SK-N-SH (cell line): Measurements from ENCODE around the gene PGGHG.

Experiments
- EP300 ChIP-seq, 2 experiments: IDR thresholded peaks; 2 replicates each; pipeline versions ENCODE4 v1.4.0 to v1.6.1; 2012; ENCODE audit warnings: borderline replicate concordance in 1 of 2, low read depth in 1 of 2, low read length in 1 of 2
- EZH2phosphoT487 ChIP-seq: fragments of 200-600 bp; sonication (generic); IDR thresholded peaks from 2 replicates; pipeline ENCODE4 v1.6.1; 2017; ENCODE audit warnings: low read depth, mixed run types, mild to moderate bottlenecking, antibody characterized with exemption, moderate library complexity, borderline replicate concordance
- FOXM1 ChIP-seq: IDR thresholded peaks from 2 replicates; pipeline ENCODE4 v1.4.0; 2012; ENCODE audit warnings: low read depth, mild to moderate bottlenecking
- NFIC ChIP-seq: IDR thresholded peaks from 2 replicates; pipeline ENCODE4 v1.4.0; 2012; ENCODE audit warnings: borderline replicate concordance
- POLR2AphosphoS5 ChIP-seq: IDR thresholded peaks from 2 replicates; pipeline ENCODE4 v1.6.1; 2012; ENCODE audit warnings: low read depth, low read length
- RXRA ChIP-seq: IDR thresholded peaks from 2 replicates; pipeline ENCODE4 v1.4.0; 2012; ENCODE audit warnings: low read depth, mild to moderate bottlenecking, borderline replicate concordance
- SMC3 ChIP-seq: IDR thresholded peaks from 2 replicates; pipeline ENCODE4 v1.6.1; 2012; ENCODE audit warnings: low read depth, low read length, improper control_type of control experiment
- TAF1 ChIP-seq: IDR thresholded peaks from 2 replicates; pipeline ENCODE4 v1.6.1; 2012; ENCODE audit warnings: low read depth, mild to moderate bottlenecking, low read length, moderate library complexity, borderline replicate concordance
- TF ChIP-seq, protein P1 (sequence below): fragments of 200-600 bp; sonication (generic); IDR thresholded peaks from 2 replicates; pipeline ENCODE4 v1.6.1; 2017; ENCODE audit warnings: antibody characterized with exemption, mild to moderate bottlenecking, moderate library complexity
- TF ChIP-seq, protein P2 (sequence below): IDR thresholded peaks from 2 replicates; pipeline ENCODE4; 2012
- TF ChIP-seq, protein P3 (sequence below): IDR thresholded peaks from 2 replicates; pipeline ENCODE4 v1.6.1; 2012; ENCODE audit warnings: mild to moderate bottlenecking, low read depth, low read length, moderate library complexity

DNA sequence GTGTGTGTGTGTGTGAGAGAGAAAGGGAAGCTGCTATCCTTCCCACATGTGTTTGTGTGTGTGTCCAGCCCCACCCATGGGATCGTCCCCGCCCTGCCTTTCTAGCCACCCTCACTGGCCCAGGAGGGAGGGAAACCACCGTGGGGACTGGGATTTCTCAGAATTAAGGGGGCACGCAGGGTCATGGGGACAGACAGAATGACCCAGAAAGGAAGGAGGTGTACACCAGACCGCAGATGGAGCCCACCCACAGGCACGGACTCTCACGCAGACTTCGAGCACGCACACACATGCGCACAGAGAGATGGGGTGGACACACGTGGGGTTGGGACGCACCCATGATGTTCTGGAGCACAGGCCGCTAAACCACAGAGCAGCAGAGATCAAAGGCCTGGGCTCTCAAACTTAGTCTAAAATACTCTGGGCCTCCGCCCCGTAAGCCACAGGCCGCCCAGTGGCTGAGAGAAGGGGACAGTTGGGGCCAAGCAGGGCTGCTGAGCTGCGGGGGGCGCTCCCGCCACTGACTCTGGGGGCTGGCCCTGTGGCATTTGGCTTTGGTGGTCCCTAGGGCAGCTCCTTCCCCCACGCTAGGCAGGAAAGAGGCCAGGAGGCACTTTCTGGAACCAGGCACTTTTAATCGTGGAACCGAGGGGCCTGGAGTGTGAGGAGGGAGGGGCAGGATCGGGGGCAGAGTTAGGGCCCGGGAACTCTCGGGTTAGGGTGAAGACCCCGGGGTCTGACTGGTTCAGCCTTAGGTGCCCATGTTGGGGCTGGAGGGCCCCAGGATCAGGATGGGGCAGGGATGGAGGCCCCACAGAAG is 8.9 kb downstream of the PGGHG start:
- TF ChIP-seq, protein P1, sequence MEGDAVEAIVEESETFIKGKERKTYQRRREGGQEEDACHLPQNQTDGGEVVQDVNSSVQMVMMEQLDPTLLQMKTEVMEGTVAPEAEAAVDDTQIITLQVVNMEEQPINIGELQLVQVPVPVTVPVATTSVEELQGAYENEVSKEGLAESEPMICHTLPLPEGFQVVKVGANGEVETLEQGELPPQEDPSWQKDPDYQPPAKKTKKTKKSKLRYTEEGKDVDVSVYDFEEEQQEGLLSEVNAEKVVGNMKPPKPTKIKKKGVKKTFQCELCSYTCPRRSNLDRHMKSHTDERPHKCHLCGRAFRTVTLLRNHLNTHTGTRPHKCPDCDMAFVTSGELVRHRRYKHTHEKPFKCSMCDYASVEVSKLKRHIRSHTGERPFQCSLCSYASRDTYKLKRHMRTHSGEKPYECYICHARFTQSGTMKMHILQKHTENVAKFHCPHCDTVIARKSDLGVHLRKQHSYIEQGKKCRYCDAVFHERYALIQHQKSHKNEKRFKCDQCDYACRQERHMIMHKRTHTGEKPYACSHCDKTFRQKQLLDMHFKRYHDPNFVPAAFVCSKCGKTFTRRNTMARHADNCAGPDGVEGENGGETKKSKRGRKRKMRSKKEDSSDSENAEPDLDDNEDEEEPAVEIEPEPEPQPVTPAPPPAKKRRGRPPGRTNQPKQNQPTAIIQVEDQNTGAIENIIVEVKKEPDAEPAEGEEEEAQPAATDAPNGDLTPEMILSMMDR = no peak
- TF ChIP-seq EP300 (IDR thresholded peaks at IDR 0.05; ENCODE audit: borderline replicate concordance in 1 of 2, low read depth in 1 of 2, low read length in 1 of 2) (no peak), POLR2AphosphoS5 (no peak), NFIC (no peak), FOXM1 (no peak), EZH2phosphoT487 (no peak), TAF1 (no peak), RXRA (no peak), SMC3 (no peak)
- TF ChIP-seq, protein P2, sequence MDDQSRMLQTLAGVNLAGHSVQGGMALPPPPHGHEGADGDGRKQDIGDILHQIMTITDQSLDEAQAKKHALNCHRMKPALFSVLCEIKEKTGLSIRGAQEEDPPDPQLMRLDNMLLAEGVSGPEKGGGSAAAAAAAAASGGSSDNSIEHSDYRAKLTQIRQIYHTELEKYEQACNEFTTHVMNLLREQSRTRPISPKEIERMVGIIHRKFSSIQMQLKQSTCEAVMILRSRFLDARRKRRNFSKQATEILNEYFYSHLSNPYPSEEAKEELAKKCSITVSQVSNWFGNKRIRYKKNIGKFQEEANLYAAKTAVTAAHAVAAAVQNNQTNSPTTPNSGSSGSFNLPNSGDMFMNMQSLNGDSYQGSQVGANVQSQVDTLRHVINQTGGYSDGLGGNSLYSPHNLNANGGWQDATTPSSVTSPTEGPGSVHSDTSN = no peak
- TF ChIP-seq, protein P3, sequence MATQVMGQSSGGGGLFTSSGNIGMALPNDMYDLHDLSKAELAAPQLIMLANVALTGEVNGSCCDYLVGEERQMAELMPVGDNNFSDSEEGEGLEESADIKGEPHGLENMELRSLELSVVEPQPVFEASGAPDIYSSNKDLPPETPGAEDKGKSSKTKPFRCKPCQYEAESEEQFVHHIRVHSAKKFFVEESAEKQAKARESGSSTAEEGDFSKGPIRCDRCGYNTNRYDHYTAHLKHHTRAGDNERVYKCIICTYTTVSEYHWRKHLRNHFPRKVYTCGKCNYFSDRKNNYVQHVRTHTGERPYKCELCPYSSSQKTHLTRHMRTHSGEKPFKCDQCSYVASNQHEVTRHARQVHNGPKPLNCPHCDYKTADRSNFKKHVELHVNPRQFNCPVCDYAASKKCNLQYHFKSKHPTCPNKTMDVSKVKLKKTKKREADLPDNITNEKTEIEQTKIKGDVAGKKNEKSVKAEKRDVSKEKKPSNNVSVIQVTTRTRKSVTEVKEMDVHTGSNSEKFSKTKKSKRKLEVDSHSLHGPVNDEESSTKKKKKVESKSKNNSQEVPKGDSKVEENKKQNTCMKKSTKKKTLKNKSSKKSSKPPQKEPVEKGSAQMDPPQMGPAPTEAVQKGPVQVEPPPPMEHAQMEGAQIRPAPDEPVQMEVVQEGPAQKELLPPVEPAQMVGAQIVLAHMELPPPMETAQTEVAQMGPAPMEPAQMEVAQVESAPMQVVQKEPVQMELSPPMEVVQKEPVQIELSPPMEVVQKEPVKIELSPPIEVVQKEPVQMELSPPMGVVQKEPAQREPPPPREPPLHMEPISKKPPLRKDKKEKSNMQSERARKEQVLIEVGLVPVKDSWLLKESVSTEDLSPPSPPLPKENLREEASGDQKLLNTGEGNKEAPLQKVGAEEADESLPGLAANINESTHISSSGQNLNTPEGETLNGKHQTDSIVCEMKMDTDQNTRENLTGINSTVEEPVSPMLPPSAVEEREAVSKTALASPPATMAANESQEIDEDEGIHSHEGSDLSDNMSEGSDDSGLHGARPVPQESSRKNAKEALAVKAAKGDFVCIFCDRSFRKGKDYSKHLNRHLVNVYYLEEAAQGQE = no peak
